GM23338 (cell line): ENCODE measurements around the gene CHAT. TPM values are rescaled to one million over a fixed set of nuclear protein-coding genes. Genes with fewer than 3 reads are reported as not detected.
A peak's percentile ranks its signal among the peaks of the same experiment; 100 is the strongest.

Source experiments
- ATAC-seq: fragments of 200-7000 bp; cut with Tn5 transposase; 3 replicates; pipeline ENCODE4 v1.9.1; 2020
- DNase-seq: peaks from one replicate; pipeline ENCODE4 v3.0.0-alpha.2; 2015; ENCODE audit warnings: low spot score
- H2AFZ ChIP-seq: fragments of 200-600 bp; sonication (generic); 2 replicates; pipeline ENCODE4 v1.8.0; 2016; ENCODE audit warnings: antibody characterized with exemption, mild to moderate bottlenecking, moderate library complexity
- H3F3A ChIP-seq: fragments of 200-600 bp; sonication (generic); replicated peaks from 2 replicates; pipeline ENCODE4 v1.8.0; 2017; ENCODE audit warnings: antibody characterized with exemption, mixed run types, low read depth
- H3K27ac ChIP-seq: fragments of 200-600 bp; sonication (generic); 2 replicates; pipeline ENCODE4 v1.6.1; 2016; ENCODE audit warnings: low read depth
- H3K27me3 ChIP-seq: fragments of 200-600 bp; sonication (generic); 2 replicates; pipeline ENCODE4 v1.8.0; 2016; ENCODE audit warnings: mild to moderate bottlenecking, mixed run types, moderate library complexity; ENCODE audit not compliant: insufficient read depth
- H3K36me3 ChIP-seq: fragments of 200-600 bp; sonication (generic); 2 replicates; pipeline ENCODE4 v1.8.0; 2016; ENCODE audit warnings: mild to moderate bottlenecking; ENCODE audit not compliant: insufficient read depth
- H3K4me1 ChIP-seq: fragments of 200-600 bp; sonication (generic); 2 replicates; pipeline ENCODE4 v1.8.0; 2016; ENCODE audit warnings: mild to moderate bottlenecking, moderate library complexity; ENCODE audit not compliant: insufficient read depth
- H3K4me2 ChIP-seq: fragments of 200-600 bp; sonication (generic); 2 replicates; pipeline ENCODE4 v1.7.1; 2017; ENCODE audit warnings: mixed run types
- H3K4me3 ChIP-seq: fragments of 200-600 bp; sonication (generic); 2 replicates; pipeline ENCODE4 v1.6.1; 2016; ENCODE audit warnings: mixed run types
- H3K79me2 ChIP-seq: fragments of 200-600 bp; sonication (generic); replicated peaks from 2 replicates; pipeline ENCODE4 v1.8.0; 2017; ENCODE audit warnings: mild to moderate bottlenecking; ENCODE audit not compliant: insufficient read depth
- H3K9me2 ChIP-seq: fragments of 200-600 bp; sonication (generic); 2 replicates; pipeline ENCODE4 v1.8.0; 2017; ENCODE audit not compliant: insufficient read depth
- H4K20me1 ChIP-seq: fragments of 200-600 bp; sonication (generic); replicated peaks from 2 replicates; pipeline ENCODE4 v1.8.0; 2017; ENCODE audit warnings: mild to moderate bottlenecking; ENCODE audit not compliant: insufficient read depth
- H3K27ac Mint-ChIP-seq: 2 replicates; pipeline ENCODE4 v1.8.0; 2020; ENCODE audit warnings: inconsistent platforms, mild to moderate bottlenecking, moderate library complexity, mixed read lengths
- H3K27me3 Mint-ChIP-seq: 3 replicates; pipeline ENCODE4 v1.8.0; 2022; ENCODE audit warnings: low read depth, mild to moderate bottlenecking, moderate library complexity, mixed read lengths, inconsistent platforms; ENCODE audit not compliant: insufficient read depth, poor library complexity
- H3K36me3 Mint-ChIP-seq: 3 replicates; pipeline ENCODE4 v1.8.0; 2021; ENCODE audit warnings: low read depth, mild to moderate bottlenecking, inconsistent platforms, moderate library complexity, mixed read lengths
- H3K4me1 Mint-ChIP-seq: 3 replicates; pipeline ENCODE4 v1.8.0; 2020; ENCODE audit warnings: mild to moderate bottlenecking, inconsistent platforms, mixed read lengths
- H3K4me3 Mint-ChIP-seq: 3 replicates; pipeline ENCODE4 v1.8.0; 2021; ENCODE audit warnings: moderate library complexity, mild to moderate bottlenecking, inconsistent platforms, mixed read lengths
- H3K9me3 Mint-ChIP-seq: 3 replicates; pipeline ENCODE4 v1.8.0; 2020; ENCODE audit warnings: moderate library complexity, mild to moderate bottlenecking, inconsistent platforms, mixed read lengths
- CREB1 ChIP-seq: fragments of 250-450 bp; sonication (Bioruptor Pico); IDR thresholded peaks from 2 replicates; pipeline ENCODE4 v1.5.0; 2020; ENCODE audit warnings: low read depth, mild to moderate bottlenecking, moderate library complexity
- EZH2 ChIP-seq: fragments of 200-600 bp; sonication (generic); IDR thresholded peaks from one replicate; pipeline ENCODE4 v1.8.0; 2017; ENCODE audit warnings: antibody characterized with exemption, mild to moderate bottlenecking, low read depth; ENCODE audit not compliant: unreplicated experiment
- NANOG ChIP-seq: IDR thresholded peaks from 2 replicates; pipeline ENCODE4 v1.6.1; 2016; ENCODE audit warnings: antibody characterized with exemption, borderline replicate concordance
- POLR2AphosphoS5 ChIP-seq: IDR thresholded peaks from 2 replicates; pipeline ENCODE4 v1.6.1; 2016; ENCODE audit warnings: antibody characterized with exemption, low read depth
- STAT1 ChIP-seq: IDR thresholded peaks from one replicate; pipeline ENCODE4 v1.6.1; 2016; ENCODE audit warnings: antibody characterized with exemption; ENCODE audit not compliant: unreplicated experiment
- polyA plus RNA-seq: library from polyadenylated mRNA; unstranded; fragments of >200 nt; fragmentation: Nextera tagmentation; extraction: Ambion mirVana; gene quantifications from 2 replicates; pipeline ENCODE4 v1.2.1, GENCODE V29; 2016
- total RNA-seq: library from RNA; depleted of rRNA; stranded (reverse); fragments of >200 nt; shearing (Covaris generic); gene quantifications from 2 replicates; pipeline ENCODE4 v1.2.3, GENCODE V29; 2014
- TF ChIP-seq, protein P1 (sequence below): IDR thresholded peaks from one replicate; pipeline ENCODE4 v1.6.1; 2018; ENCODE audit warnings: antibody characterized with exemption; ENCODE audit not compliant: unreplicated experiment
- TF ChIP-seq, protein P2 (sequence below): fragments of 250-450 bp; sonication (Bioruptor Pico); IDR thresholded peaks from 2 replicates; pipeline ENCODE4 v1.5.0; 2020; ENCODE audit warnings: mild to moderate bottlenecking, moderate library complexity
- TF ChIP-seq, protein P3 (sequence below), 2 experiments: fragments of 200-600 bp in 1 of 2; sonication (generic) in 1 of 2; conservative IDR thresholded peaks; 2 replicates each; pipeline versions ENCODE4 v1.5.1 to v1.6.1; 2016 to 2017; ENCODE audit warnings: antibody characterized with exemption in 2 of 2, low read depth in 2 of 2, mild to moderate bottlenecking in 2 of 2, moderate library complexity in 1 of 2

The CHAT gene
- total and polyA plus RNA-seq, 2 experiments from 2014 or later: not detected

DNA sequence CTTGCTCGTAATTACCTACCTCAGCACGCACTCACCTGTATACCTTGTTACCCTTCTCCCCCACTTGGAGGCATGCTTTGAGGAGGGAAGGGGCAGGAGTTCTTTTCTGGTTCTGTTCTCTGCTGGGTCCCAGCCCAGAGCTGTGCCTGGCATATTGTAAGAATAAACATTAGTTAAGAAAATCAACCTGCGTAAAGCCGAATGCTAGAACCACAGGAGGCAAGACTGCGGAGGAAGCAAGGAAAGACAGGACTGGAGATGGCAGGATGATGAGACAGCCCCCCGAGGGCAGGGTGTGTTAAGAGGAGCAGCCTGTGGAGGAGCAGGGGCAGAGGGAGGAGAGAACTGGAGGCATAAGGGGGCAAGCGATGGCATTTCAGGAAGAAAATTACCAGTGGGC is 75.1 kb downstream of the CHAT start:
- Mint-ChIP-seq H3K27me3 (peaks cover 78% of the 10 kb centered on the region), H3K27ac (no peak overlapping the region), H3K4me3 (peak overlapping the region; percentile 45), H3K4me1 (peaks cover 53% of the 10 kb centered on the region), H3K9me3 (peaks cover 47% of the 10 kb centered on the region), H3K36me3 (peaks cover 20% of the 10 kb centered on the region; the same call in 2 of the 3 replicates)
- 0 out of 3 replicates have a peak, but pooled peaks have one; percentile 3 for ATAC-seq
- no peaks in the 10 kb centered on the region; the same call in 1 of the 2 replicates for H3F3A ChIP-seq
- no peaks in the 10 kb centered on the region; the same call in 1 of the 2 replicates for H3K9me2 ChIP-seq
- no peaks in the 10 kb centered on the region for H3K36me3 ChIP-seq
- TF ChIP-seq EZH2: peak; percentile 54
- TF ChIP-seq, protein P1, sequence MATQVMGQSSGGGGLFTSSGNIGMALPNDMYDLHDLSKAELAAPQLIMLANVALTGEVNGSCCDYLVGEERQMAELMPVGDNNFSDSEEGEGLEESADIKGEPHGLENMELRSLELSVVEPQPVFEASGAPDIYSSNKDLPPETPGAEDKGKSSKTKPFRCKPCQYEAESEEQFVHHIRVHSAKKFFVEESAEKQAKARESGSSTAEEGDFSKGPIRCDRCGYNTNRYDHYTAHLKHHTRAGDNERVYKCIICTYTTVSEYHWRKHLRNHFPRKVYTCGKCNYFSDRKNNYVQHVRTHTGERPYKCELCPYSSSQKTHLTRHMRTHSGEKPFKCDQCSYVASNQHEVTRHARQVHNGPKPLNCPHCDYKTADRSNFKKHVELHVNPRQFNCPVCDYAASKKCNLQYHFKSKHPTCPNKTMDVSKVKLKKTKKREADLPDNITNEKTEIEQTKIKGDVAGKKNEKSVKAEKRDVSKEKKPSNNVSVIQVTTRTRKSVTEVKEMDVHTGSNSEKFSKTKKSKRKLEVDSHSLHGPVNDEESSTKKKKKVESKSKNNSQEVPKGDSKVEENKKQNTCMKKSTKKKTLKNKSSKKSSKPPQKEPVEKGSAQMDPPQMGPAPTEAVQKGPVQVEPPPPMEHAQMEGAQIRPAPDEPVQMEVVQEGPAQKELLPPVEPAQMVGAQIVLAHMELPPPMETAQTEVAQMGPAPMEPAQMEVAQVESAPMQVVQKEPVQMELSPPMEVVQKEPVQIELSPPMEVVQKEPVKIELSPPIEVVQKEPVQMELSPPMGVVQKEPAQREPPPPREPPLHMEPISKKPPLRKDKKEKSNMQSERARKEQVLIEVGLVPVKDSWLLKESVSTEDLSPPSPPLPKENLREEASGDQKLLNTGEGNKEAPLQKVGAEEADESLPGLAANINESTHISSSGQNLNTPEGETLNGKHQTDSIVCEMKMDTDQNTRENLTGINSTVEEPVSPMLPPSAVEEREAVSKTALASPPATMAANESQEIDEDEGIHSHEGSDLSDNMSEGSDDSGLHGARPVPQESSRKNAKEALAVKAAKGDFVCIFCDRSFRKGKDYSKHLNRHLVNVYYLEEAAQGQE: no peak
- H3K4me1 ChIP-seq: peaks cover 36% of the 10 kb centered on the region
- peaks cover 82% of the 10 kb centered on the region for H3K27me3 ChIP-seq
- H3K4me3 ChIP-seq: peak overlapping the region; percentile 46
- peak; percentile 30 for DNase-seq
- no peak overlapping the region for H3K27ac ChIP-seq
- H2AFZ ChIP-seq: no peak overlapping the region
- peak overlapping the region; percentile 74 for H3K4me2 ChIP-seq
- H4K20me1 ChIP-seq: no peaks in the 10 kb centered on the region; the same call in 1 of the 2 replicates
- no peaks in the 10 kb centered on the region for H3K79me2 ChIP-seq

- peak; percentile 76 for ATAC-seq
- no peaks in the 10 kb centered on the region; the same call in 1 of the 2 replicates for H3K9me2 ChIP-seq
- H3K27me3 ChIP-seq: peaks cover 93% of the 10 kb centered on the region
- H3K4me3 Mint-ChIP-seq: peak overlapping the region; percentile 57
- H3K27ac Mint-ChIP-seq: no peak overlapping the region
- no peaks in the 10 kb centered on the region; the same call in 1 of the 2 replicates for H4K20me1 ChIP-seq
- H3K4me3 ChIP-seq: peak overlapping the region; percentile 43
- no peak overlapping the region for H3K27ac ChIP-seq
- DNase-seq: peak; percentile 85
- H3F3A ChIP-seq: no peaks in the 10 kb centered on the region; the same call in 1 of the 2 replicates
- no peaks in the 10 kb centered on the region for H3K36me3 ChIP-seq
- H3K36me3 Mint-ChIP-seq: peaks cover 20% of the 10 kb centered on the region; the same call in 2 of the 3 replicates
- peaks cover 36% of the 10 kb centered on the region for H3K4me1 ChIP-seq
- peaks cover 87% of the 10 kb centered on the region for H3K27me3 Mint-ChIP-seq
- peaks cover 53% of the 10 kb centered on the region for H3K4me1 Mint-ChIP-seq
- H2AFZ ChIP-seq: no peak overlapping the region
- no peaks in the 10 kb centered on the region for H3K79me2 ChIP-seq
- TF ChIP-seq, protein P2, sequence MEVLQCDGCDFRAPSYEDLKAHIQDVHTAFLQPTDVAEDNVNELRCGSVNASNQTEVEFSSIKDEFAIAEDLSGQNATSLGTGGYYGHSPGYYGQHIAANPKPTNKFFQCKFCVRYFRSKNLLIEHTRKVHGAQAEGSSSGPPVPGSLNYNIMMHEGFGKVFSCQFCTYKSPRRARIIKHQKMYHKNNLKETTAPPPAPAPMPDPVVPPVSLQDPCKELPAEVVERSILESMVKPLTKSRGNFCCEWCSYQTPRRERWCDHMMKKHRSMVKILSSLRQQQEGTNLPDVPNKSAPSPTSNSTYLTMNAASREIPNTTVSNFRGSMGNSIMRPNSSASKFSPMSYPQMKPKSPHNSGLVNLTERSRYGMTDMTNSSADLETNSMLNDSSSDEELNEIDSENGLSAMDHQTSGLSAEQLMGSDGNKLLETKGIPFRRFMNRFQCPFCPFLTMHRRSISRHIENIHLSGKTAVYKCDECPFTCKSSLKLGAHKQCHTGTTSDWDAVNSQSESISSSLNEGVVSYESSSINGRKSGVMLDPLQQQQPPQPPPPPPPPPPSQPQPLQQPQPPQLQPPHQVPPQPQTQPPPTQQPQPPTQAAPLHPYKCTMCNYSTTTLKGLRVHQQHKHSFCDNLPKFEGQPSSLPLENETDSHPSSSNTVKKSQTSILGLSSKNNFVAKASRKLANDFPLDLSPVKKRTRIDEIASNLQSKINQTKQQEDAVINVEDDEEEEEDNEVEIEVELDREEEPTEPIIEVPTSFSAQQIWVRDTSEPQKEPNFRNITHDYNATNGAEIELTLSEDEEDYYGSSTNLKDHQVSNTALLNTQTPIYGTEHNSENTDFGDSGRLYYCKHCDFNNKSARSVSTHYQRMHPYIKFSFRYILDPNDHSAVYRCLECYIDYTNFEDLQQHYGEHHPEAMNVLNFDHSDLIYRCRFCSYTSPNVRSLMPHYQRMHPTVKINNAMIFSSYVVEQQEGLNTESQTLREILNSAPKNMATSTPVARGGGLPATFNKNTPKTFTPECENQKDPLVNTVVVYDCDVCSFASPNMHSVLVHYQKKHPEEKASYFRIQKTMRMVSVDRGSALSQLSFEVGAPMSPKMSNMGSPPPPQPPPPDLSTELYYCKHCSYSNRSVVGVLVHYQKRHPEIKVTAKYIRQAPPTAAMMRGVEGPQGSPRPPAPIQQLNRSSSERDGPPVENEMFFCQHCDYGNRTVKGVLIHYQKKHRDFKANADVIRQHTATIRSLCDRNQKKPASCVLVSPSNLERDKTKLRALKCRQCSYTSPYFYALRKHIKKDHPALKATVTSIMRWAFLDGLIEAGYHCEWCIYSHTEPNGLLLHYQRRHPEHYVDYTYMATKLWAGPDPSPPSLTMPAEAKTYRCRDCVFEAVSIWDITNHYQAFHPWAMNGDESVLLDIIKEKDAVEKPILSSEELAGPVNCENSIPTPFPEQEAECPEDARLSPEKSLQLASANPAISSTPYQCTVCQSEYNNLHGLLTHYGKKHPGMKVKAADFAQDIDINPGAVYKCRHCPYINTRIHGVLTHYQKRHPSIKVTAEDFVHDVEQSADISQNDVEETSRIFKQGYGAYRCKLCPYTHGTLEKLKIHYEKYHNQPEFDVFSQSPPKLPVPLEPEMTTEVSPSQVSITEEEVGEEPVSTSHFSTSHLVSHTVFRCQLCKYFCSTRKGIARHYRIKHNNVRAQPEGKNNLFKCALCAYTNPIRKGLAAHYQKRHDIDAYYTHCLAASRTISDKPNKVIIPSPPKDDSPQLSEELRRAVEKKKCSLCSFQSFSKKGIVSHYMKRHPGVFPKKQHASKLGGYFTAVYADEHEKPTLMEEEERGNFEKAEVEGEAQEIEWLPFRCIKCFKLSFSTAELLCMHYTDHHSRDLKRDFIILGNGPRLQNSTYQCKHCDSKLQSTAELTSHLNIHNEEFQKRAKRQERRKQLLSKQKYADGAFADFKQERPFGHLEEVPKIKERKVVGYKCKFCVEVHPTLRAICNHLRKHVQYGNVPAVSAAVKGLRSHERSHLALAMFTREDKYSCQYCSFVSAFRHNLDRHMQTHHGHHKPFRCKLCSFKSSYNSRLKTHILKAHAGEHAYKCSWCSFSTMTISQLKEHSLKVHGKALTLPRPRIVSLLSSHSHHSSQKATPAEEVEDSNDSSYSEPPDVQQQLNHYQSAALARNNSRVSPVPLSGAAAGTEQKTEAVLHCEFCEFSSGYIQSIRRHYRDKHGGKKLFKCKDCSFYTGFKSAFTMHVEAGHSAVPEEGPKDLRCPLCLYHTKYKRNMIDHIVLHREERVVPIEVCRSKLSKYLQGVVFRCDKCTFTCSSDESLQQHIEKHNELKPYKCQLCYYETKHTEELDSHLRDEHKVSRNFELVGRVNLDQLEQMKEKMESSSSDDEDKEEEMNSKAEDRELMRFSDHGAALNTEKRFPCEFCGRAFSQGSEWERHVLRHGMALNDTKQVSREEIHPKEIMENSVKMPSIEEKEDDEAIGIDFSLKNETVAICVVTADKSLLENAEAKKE: no peak
- no peak for TF ChIP-seq CREB1 (CRISPR knock-in tag)
- TF ChIP-seq, protein P3, sequence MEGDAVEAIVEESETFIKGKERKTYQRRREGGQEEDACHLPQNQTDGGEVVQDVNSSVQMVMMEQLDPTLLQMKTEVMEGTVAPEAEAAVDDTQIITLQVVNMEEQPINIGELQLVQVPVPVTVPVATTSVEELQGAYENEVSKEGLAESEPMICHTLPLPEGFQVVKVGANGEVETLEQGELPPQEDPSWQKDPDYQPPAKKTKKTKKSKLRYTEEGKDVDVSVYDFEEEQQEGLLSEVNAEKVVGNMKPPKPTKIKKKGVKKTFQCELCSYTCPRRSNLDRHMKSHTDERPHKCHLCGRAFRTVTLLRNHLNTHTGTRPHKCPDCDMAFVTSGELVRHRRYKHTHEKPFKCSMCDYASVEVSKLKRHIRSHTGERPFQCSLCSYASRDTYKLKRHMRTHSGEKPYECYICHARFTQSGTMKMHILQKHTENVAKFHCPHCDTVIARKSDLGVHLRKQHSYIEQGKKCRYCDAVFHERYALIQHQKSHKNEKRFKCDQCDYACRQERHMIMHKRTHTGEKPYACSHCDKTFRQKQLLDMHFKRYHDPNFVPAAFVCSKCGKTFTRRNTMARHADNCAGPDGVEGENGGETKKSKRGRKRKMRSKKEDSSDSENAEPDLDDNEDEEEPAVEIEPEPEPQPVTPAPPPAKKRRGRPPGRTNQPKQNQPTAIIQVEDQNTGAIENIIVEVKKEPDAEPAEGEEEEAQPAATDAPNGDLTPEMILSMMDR (conservative IDR thresholded peaks at IDR 0.05; ENCODE audit: low read depth in 2 of 2): no peak
- no peak for TF ChIP-seq STAT1
- peak; percentile 95 for TF ChIP-seq NANOG
- TF ChIP-seq POLR2AphosphoS5: 0 out of 2 replicates have a peak, but pooled peaks have one; percentile 38
- peak overlapping the region; percentile 74 for H3K4me2 ChIP-seq
- H3K9me3 Mint-ChIP-seq: peaks cover 47% of the 10 kb centered on the region
These were observed 76.2 kb downstream of the CHAT start for GRCh38 chr10:49689882-49690510.
